HG02852 (cell line): Measurements from ENCODE around the gene TBC1D30.
A peak's percentile ranks its signal among the peaks of the same experiment; 100 is the strongest.
"Not testable (repeated sequence)": the region's sequence is repeated elsewhere in the genome, so short reads cannot be mapped to it uniquely, and the experiment has no call there.

Source experiments
- ATAC-seq: cut with Tn5 transposase; IDR thresholded peaks from one replicate; pipeline ENCODE4 v1.9.1; 2021; ENCODE audit warnings: mild to moderate bottlenecking, moderate library complexity; ENCODE audit not compliant: unreplicated experiment

TBC1D30 gene, protein sequence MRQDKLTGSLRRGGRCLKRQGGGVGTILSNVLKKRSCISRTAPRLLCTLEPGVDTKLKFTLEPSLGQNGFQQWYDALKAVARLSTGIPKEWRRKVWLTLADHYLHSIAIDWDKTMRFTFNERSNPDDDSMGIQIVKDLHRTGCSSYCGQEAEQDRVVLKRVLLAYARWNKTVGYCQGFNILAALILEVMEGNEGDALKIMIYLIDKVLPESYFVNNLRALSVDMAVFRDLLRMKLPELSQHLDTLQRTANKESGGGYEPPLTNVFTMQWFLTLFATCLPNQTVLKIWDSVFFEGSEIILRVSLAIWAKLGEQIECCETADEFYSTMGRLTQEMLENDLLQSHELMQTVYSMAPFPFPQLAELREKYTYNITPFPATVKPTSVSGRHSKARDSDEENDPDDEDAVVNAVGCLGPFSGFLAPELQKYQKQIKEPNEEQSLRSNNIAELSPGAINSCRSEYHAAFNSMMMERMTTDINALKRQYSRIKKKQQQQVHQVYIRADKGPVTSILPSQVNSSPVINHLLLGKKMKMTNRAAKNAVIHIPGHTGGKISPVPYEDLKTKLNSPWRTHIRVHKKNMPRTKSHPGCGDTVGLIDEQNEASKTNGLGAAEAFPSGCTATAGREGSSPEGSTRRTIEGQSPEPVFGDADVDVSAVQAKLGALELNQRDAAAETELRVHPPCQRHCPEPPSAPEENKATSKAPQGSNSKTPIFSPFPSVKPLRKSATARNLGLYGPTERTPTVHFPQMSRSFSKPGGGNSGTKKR

DNA sequence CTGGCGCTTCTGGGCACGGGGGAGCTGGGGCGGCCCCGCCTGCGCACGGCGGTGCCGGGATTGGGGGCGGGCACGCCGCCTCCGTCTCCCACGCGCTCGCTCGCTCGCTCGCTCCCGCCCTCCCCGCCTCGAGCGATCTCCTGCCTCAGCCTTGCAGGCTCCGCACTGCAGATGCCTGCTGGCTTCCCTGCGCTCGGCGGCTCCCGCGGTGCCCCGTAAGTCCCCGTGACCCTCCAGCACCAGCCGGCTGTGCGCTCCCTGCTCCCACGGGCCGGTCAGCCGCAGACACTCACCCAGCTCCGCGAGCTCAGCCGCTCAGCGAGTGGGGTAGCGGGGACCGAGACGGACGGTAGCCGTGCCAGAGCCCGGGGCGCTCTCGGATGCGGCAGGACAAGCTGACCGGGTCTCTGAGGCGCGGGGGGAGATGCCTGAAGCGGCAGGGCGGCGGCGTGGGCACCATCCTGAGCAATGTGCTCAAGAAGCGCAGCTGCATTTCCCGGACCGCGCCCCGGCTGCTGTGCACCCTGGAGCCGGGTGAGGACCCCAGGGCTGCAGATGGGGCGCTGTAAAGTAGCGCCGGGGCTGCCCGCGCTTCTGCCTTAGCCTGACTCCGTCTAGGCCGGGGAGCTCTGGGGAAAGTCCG is at the start of gene TBC1D30:
TBC1D30 (plus strand) TSS at position 148 of the 643 bp plus-strand sequence; CDS start at position 381, 233 bp downstream.
- ATAC-seq = peak; percentile 54

DNA sequence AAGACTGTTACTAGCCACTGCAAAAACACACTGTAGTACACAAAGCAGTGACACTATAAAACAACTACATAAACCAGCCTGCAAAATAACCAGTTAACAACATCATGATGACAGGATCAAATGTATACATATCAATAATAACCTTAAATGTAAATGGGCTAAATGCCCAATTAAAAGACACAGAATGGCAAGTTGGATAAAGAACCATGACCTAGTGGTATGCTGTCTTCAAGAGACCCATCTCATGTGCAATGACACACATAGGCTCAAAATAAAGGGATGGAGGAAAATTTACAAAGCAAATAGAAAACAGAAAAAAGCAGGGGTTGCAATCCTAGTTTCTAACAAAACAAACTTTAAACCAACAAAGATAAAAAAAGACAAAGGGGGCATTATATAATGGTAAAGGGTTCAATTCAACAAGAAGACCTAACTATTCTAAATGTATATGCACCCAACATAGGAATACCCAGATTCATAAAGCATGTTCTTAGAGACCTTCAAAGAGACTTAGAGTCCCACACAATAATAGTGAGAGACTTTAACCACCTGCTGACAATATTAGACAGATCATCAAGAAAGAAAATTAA is 49.2 kb upstream of the TBC1D30 start:
- not testable (repeated sequence) for ATAC-seq

DNA sequence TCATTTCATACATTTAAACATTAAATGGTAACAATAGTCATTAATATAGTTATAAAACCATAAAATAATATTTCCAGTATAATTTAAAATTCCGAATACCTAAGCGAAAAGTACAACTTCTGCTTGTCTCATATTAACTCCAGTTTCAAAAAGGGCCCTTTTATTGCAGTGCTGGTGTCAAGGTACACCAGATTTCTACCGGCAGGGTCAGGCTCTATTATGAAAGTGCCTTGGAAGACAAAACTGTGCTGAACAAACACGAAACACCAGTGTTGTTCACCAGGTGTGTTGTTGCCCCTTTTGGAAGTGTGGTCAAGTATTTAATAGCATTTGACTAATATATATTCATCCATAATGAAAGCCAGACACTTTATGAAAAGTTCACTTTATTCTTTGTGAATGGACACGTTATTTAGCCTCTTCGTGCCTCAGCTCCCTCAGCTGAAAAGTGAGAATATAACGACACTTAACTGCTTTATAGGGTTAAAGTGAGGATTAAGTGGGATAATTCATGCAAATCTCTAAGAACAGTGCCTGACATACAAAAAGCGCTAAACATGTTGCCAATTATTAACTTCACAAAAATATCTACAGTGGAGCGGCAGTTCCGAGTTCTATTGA is 45.0 kb upstream of the TBC1D30 start:
- no peak for ATAC-seq

DNA sequence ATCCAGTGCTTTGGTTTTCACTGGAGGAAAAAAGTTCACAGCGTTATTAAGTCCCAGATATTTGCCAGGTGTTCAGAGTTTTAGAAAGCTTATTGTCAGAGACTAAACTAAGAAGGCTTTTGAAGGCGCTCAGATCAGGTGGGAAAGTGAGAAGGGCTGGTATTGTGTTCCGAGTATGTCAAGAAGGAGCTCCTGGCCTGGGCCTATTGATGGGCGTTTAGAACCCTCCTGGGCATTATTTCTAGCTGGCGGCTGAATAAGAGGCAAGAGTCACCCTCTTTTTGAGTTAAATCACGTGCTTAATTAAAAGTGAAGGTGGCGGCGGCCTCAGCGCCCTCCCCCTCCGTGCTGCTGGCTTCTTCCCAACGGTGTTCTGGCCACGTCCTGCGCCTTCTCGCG is 44.3 kb upstream of the TBC1D30 start:
- no peak for ATAC-seq

DNA sequence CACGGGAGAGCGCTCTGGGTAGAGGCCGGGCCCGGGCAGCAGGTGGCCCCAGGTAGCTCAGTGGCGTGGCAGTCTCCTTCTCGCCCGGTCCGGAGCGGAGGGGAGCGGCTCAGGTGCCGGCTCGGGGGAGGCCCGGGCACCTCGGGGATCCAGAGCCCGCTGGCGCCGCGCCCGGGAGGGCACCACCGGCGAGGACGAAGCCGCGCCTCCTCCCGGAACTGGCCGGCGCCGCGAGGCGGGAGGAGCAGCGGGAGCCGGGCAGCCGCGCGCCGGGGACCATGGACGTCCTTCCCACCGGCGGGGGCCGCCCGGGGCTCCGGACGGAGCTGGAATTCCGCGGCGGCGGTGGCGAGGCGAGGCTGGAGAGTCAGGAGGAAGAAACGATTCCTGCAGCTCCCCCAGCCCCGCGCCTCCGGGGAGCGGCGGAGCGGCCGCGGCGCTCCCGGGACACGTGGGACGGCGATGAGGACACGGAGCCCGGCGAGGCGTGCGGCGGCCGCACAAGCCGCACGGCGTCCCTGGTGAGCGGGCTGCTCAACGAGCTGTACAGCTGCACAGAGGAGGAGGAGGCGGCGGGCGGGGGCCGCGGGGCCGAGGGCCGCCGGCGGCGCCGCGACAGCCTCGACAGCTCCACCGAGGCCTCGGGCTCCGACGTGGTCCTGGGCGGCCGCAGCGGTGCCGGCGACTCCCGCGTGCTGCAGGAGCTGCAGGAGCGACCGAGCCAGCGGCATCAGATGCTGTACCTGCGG is 43.7 kb upstream of the TBC1D30 start:
- peak; percentile 59 for ATAC-seq

DNA sequence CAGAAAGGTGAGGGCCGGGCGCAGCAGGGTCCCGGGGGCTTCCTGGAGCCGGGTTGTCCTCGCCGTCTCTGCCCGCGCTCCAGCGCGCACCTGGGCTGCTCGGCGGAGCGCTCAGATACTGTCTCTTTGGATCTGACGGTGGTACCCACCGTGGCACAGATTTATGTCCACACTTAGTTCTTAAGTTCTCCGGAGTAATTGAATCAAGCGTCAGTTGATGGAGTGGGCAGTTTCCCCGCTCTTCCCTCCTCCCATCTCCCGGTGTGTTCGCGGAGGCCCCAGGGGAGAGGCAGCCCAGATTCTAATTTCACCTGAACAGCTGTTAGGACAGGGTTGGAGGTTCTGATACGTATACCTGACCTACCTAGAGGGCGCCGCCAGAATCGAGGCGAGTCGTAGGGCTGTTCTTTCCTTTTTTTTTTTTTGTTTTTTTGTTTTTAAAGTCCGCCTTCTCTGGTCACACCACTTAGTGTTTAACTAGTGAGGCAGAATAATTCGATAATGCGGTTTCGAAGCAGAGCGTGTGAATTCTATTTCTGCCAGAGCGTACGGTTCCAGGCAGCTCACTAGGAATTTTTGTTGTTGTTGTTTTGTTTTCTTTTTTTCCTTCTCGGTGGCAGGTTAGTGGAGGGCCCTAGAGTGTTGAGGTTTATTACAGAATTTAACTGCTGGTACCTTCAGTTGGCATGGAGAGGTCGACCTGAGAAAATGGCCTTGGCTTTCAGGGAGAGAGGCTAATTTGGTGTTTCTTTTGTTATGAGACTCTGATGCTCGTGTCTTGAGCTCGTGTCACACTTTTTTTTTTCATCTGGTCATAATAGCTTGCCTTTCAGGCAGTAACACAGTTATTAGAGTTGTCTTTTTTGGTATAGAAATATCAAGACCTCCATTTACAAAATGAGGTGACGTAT is 42.9 kb upstream of the TBC1D30 start:
- peak; percentile 17 for ATAC-seq

DNA sequence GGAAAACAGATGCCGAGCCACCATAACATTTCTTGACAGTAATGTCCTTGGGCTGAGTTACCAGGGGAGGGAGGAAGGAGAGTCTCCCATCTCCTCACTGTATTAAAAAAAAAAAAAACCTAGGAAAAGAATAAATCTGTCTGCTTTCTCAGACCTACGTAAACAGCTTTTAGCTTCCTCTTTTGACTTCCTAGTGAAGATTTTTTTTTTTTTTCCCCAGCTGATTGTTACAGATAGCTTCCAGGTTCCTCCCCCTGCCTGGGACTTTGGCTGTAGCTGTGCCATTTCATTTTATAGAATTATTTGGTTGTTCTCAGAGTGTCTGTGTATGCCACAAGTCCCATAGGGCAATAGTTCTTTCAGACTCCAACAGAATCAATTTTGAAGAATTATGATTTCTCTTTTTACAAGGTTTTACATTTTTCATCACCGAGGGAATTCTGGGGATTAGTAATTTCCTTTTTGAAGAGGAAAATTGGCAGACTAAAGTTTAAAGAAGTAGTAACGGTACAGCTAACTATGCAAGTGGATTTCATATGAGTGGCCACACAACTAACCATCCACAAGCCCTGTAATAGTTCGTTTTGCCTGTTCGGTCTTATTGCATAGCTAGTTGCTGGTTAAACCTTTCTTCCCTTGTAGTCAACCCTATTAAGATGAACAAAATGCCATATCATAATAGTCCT is 42.1 kb upstream of the TBC1D30 start:
- no peak for ATAC-seq

DNA sequence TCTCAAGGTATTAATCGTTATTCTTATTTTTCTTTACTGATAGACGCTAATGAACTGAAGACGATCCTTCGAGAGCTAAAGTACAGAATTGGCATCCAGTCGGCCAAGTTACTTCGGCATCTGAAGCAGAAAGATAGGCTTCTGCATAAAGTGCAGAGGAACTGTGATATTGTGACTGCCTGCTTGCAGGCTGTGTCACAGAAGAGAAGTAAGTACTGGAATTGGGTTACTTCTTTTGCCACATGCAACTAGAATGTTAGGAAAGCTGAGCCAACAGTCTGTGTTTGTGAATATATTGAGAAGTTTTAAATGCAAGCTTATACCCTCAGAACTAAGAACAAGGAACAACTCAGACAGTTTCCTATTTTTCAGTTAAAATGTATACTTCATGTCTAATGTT is 38.6 kb upstream of the TBC1D30 start:
- ATAC-seq = no peak

DNA sequence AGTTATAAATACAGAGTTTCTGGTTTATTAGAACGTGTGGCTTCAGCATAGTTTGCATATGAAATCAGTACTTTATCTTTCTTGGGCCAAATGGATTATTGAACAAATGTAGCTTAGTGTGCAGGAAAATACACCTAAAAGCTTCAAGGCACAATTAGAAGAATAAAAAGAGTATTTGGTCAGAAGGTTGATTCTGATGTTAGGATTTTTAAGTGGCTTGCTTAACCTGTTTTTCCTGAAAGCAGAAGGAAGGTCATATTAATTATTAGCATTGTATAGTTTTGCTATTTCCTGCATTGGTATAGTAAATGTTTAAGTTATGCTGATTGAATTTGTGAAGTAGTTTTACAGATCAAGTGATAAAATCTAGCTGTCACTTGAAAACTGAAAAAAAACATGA is 34.3 kb upstream of the TBC1D30 start:
- ATAC-seq = no peak

DNA sequence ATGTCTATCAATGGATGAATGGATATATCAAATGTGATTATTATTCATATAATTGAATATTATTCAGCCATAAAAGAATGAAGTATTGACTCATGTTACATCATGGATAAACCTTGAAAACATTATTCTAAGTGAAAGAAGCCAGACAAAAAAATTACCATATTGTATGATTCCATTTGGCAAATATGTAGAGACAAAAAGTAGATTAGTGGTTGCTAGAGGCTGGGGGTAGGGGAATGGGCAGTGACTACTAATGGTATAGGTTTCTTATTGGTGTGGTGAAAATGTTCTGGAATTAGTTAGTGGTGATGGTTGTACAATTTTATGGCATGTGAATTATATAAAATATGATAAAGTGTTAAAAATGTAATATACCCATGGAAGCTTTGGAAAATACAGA is 33.4 kb upstream of the TBC1D30 start:
- no peak for ATAC-seq

DNA sequence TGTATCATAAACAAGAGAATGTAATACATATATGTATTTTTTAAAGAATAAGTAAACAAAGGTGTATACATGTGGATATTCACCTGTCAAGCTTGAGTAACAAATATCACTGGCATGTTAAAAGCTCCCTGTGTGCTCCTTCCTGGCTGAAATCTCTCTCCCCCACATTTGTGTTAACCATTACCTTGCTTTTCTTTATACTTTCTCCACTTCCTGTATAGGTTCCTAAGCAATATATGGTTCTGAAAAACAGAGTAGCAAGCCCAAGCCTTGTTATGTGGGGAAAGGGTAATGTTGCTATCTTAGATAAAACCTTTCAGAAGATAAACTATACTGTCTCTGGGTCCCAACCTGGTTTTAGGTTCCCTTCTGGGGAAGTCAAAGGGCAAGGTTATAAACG is 32.3 kb upstream of the TBC1D30 start:
- ATAC-seq = no peak

DNA sequence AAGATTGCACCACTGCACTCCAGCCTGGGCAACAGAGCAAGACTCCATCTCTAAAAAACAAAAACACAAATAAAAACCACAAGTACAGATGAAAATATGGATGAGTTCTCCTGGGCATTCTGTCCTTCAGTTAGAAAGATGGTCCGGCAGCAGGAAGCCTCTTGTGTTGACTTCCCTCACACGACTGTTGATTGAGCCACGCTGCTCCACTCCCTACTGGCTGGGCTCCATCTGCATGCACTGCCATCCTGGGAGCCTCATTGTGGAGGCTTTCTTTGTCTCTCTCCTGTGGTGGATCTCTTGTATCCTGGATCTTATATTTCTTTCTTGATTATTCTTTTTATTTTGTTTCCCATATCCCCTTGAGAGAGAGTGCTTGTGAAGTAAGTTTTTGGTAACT is 30.8 kb upstream of the TBC1D30 start:
- ATAC-seq = no peak

DNA sequence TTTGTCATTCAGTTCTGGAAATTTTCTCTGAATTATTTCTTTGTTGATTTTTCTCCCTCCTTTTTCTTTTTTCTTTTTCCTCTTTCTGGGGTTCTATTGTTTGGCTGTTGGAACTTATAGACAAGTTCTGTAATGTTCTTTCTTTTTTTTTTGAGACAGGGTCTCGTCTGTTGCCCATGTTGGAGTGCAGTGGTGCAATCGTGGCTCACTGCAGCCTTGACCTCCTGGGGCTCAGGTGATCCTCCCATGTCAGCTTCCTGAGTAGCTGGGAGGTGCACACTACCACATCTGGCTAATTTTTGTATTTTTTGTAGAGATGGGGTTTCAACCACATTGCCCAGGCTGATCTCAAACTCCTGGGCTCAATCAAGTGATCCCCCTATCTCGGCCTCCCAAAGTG is 30.1 kb upstream of the TBC1D30 start:
- no peak for ATAC-seq

DNA sequence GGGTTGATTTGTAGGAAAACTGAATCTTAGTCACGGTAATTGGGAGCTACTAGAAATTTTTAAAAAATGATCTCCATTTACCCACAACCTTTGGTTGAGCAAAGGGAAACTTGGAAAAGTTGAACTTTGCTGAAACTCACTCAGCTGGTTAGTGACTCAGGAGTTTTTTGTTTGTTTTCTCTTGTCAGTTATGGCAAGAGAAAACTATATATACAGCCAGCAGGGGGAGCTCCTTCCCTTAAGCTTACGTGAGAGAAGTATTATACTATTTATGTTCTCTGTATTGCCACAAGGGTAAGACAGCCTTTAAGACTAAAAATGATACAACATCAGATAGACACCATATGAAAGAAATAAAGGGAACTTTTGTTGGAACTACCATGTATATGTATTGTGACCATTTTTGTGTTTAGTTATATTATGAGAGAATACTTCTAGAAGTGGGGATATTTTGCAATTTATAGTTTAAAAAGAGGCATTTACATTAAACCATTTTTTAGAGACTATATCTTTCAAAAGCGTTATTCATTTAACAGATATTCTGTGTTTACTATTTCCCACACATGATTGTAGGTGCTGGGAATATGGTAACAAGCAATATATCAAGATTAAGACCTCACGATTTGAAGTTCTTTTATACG is 28.1 kb upstream of the TBC1D30 start:
- peak; percentile 71 for ATAC-seq

DNA sequence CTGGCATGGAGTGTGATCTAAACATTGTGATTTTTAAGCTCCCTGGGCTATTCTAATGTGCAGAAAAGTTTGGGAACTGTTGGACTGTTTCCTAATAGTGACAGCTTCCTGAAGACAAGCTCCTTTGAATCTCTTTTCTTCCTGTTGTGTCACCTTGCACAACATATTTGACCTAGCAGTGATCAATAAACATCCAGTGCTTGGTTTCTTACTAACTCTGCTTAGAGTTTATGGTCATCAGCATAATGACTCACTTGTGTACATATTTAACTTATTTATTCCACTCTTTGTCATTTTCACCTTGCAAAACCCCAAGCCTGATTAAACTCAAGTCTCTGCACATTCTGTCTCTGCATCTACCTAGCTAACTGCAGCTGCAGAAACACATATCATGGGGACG is 27.3 kb upstream of the TBC1D30 start:
- ATAC-seq = no peak

DNA sequence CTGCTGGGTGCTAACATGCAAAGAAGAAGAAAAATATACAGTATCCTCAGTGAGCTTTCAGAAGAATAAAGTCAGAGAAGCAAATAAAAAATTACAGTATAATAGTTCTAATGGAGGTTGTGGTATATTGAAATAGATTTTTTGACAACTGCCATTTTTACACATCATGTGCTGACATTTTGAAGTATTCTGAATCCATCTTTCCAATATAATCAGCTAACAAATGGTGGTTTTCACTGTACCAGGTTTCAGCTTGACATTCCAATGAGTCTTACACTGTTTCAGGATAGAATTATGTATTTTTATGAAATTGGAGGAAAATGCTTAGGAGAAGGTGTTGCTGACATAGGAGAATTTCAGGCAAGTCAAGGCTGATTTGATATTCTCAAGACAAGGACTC is 26.3 kb upstream of the TBC1D30 start:
- no peak for ATAC-seq

DNA sequence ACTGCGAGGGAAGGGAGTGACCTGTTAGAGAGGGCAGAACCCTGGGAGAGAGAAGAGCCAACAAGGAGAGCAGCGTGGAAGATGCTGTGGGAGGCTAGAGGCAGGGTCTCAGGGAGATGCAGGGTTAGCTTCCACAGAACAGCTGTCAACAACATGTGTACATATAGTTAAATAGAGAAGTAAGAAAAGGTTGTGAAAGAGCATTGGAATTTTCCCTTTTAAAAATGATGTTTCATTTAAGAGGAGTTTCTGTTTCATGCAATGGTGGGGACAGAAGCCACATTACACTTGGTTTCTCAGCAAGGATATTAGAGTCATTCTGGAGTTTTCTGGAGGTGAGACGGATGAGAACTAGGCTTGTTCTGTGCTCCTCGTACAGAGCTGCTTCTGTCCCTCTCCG is 23.8 kb upstream of the TBC1D30 start:
- ATAC-seq = peak; percentile 64

DNA sequence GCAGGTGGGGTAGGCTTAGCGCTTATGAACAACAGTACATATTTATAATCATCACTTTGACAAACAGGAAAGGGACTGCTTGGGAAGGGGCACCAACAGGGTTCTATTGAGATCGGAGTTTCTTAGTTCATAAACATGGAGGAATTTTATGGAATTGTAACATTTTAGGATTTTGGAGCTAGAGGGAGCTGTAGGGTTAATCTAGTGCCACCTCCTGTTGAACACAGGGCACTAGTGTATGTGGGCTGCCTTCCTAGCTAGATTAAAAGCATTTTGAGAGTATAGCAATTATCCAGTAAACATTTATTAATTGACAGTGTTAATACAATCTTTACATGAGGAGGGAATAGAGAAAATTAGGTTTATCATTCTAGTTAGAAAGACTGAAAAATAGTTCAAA is 23.1 kb upstream of the TBC1D30 start:
- no peak for ATAC-seq
